ENCODE results near the gene OTUB1.

The OTUB1 gene

DNA sequence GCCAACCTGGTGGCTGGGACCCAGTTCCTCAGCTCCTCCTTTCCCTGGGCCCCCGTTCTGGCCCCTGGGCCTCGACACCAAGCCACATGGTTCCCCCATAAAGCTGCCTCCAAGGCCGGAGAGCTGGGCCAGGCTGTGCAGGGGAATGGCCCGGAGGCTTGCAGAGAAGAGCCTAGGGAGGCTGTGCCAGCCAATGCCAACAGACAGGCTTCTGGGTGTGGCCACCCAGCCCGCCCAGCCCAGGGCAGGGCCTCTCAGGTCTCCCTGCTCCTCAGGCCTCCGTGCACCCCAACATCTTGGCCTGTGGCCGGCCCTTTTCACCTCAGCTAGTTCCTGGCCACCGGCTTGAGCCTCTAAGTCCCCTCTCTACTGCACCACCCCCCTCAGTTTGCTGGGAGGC lies 32.1 kb downstream of the OTUB1 start:
- DNase-seq (ENCODE audit: low read depth): no peak
- no peak overlapping the region for H3K4me3 ChIP-seq (ENCODE audit: low read depth, low read length)
- TF ChIP-seq, protein P1, sequence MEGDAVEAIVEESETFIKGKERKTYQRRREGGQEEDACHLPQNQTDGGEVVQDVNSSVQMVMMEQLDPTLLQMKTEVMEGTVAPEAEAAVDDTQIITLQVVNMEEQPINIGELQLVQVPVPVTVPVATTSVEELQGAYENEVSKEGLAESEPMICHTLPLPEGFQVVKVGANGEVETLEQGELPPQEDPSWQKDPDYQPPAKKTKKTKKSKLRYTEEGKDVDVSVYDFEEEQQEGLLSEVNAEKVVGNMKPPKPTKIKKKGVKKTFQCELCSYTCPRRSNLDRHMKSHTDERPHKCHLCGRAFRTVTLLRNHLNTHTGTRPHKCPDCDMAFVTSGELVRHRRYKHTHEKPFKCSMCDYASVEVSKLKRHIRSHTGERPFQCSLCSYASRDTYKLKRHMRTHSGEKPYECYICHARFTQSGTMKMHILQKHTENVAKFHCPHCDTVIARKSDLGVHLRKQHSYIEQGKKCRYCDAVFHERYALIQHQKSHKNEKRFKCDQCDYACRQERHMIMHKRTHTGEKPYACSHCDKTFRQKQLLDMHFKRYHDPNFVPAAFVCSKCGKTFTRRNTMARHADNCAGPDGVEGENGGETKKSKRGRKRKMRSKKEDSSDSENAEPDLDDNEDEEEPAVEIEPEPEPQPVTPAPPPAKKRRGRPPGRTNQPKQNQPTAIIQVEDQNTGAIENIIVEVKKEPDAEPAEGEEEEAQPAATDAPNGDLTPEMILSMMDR (conservative IDR thresholded peaks at IDR 0.05; ENCODE audit: low read depth, low read length): no peak

DNA sequence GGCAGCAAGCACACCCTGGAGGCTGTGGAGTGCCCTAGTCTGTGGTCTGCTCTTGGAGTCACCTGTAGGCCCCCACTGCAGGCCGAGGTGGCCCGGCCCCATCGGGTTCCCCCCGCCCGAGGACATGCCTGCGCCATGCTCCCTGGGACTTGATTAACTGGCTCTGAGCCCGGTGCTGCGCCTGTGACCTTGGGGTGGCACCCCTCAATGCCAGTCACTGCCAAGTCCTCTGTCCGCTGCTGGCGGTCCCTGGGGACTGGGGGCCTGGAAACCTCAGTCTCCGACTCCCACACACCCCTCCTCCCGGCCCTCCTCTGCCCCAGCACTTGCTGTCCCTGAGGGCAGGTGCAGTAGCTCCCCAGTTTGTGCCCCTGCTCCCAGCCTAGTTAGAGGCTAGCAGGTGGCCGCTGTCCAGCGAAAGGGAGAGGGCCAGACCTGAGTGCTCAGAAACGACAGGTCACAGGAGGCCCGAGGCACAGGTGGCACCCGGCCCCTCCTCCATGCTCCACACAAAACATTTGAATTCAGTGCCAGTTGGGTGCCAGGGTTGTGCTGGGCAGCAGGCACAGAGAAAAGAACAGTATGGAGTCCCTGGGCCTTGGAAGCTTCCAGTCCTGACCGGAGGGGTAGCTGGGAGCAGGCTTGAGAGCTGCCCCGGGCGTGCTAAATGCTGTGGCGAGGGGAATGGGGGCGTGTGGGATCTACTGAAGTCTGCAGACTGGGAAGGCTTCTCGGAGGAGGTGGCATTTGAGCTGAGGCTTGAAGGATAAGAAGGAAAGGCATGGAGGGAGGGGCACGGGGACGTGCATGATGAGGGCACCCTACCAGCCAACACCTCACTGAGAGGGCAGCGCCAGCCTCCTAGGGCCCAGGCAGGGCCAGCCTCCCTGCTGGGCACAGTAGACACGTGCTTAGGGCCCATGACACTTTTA lies 33.1 kb downstream of the OTUB1 start:
- DNase-seq (ENCODE audit: low read depth): no peak
- TF ChIP-seq, protein P1 (conservative IDR thresholded peaks at IDR 0.05; ENCODE audit: low read depth, low read length): no peak
- no peak overlapping the region for H3K4me3 ChIP-seq (ENCODE audit: low read depth, low read length)

DNA sequence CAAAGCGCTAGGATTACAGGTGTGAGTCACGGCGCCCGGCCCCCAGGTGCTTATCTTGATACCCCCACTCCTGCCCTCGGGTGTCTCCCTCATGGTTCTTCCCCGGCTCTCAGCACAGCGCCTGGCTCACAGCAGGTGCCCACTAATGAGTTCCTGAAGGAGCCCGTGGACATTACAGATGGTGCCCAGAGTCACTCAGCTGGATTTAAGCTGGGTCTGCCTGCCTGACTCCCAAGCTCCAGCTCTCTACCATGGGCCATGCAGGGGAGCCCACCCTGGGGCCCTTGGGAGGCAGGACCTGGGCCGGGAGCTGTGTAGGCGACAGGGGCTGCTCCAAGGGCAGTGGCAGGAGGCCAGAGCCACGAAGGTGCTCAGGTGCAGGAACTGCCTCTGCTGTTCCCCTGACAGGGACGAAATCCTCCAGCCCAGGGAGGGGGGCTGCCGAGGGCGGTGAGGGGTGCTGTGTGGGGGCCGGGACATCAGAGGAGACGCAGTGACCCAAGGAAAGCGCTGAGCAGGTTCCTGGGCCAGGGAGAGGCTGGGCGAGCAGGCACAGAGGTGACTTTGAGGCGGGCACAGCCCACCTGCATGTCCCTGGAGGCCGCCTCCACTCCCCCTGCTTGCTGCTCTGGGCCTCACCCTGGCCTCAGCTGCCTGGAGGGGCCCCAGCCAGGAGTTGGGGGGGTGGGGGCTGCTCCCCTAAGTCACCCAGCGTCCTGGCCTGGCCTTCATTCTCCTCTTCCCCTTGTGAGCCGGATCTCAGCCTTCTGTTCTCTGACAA lies 34.9 kb downstream of the OTUB1 start:
- H3K4me3 ChIP-seq (ENCODE audit: low read depth, low read length): no peak overlapping the region
- TF ChIP-seq, protein P1 (conservative IDR thresholded peaks at IDR 0.05; ENCODE audit: low read depth, low read length): no peak
- no peak for DNase-seq (ENCODE audit: low read depth)

DNA sequence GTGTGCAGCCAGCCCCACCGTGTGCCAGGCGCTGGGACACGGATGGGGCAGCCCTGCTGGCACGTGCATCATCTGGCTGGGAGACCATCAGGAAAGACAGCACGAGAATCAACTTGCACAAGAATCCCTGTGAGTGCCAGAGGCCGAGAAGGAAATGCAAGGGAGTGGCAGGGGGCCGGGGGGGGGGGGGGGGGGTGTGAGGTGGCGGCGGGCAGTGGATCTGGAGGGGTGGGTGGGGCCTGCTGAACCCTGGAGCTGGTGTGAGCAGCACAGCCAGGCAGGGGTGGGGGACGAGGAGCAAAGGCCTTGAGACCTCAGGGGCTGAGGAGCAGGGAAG lies 35.5 kb downstream of the OTUB1 start:
- H3K4me3 ChIP-seq (ENCODE audit: low read depth, low read length): no peak overlapping the region
- DNase-seq (ENCODE audit: low read depth): no peak
- TF ChIP-seq, protein P1 (conservative IDR thresholded peaks at IDR 0.05; ENCODE audit: low read depth, low read length): no peak

DNA sequence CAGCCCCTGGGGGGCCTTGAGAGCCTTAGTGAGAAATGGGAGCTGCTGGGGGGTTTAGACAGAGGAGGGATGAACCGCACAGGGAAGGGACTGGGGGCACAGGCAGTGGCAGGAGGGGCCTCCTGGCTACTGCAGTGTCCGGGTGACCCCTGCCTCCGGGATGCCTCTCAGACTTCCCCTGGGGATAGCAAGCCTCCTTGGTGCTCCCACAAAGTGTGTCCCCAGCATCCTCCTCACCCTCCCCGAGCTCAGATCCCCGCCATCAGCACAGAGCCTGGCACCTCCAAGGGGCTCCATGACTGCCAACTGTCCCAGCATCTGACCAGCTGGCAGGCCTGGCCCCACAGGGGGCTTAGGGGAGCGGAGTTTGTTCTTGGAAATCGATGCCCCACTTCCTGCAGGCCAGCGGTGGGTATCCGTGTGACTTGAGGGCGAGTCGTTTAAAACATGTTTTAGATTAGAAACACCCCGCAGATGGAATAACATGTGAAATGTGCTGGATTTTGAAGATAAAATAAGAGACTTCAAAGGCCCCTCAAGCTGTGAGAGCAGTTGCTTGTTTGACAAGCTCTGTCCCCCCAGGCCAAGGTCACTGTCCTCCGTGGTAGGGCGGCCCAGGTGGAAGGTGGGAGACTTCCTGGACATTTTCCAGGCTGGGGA lies 36.0 kb downstream of the OTUB1 start:
- no peak overlapping the region for H3K4me3 ChIP-seq (ENCODE audit: low read depth, low read length)
- TF ChIP-seq, protein P1 (conservative IDR thresholded peaks at IDR 0.05; ENCODE audit: low read depth, low read length): no peak
- DNase-seq (ENCODE audit: low read depth): no peak

DNA sequence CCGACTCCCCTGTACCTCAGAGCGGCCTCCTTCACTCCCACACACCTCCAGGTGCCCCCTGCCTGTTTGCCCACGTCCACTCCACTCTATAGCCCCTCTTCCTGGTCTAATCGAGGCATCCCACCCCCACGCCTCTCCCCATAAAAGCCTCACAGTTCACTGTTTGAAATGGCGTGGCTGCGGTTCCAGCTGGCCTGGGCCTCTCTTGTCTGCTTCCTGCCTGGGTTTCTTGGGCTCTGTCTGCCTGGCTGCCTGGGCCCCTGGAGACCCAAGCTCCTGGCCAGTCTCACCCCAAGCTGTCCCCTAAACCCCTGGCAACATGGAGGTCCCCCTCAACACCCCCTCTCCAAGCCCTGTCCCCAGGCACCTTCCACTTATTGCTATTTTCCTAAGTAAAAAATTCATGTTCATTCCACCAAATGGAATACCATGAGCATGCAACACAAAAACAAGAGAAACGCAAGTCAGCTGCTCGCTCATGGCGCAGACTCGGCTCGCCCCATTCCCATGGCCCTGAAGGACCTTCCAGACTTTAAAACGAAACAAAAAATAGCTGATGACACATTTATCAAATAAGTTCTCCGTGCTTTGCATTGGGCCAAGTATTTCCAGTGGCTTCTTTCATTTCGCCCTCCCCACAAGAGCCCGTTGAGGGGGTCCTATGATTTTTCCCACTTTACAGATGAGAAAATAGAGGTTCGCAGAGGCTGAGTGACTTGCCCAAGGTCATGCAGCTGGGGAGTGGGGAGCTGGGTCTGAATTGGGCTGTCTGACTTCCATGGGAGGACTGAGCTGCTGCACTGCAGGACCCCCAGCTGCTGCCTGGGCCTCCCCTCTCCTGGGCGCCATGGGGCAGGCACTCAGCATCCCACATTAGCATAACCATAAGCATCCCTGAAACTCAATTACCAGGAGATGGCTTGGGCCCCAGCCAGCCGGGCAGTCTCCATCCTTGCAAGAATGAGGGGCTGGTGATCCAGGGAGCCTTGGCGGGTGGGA lies 37.8 kb downstream of the OTUB1 start:
- H3K4me3 ChIP-seq (ENCODE audit: low read depth, low read length): no peak overlapping the region
- TF ChIP-seq, protein P1 (conservative IDR thresholded peaks at IDR 0.05; ENCODE audit: low read depth, low read length): no peak
- no peak for DNase-seq (ENCODE audit: low read depth)
